ENCODE data around the gene GPR42.
"Not testable (repeated sequence)": the region's sequence is repeated elsewhere in the genome, so short reads cannot be mapped to it uniquely, and the experiment has no call there.

The GPR42 gene

GRCh38 chr19:35396240-35396885 is 25.5 kb downstream of the GPR42 start:
- DNase-seq (ENCODE audit: low spot score) = no peak

- DNase-seq (ENCODE audit: low spot score) = no peak
Measured at GRCh38 chr19:35397064-35397463, 26.2 kb downstream of the GPR42 start.

DNA sequence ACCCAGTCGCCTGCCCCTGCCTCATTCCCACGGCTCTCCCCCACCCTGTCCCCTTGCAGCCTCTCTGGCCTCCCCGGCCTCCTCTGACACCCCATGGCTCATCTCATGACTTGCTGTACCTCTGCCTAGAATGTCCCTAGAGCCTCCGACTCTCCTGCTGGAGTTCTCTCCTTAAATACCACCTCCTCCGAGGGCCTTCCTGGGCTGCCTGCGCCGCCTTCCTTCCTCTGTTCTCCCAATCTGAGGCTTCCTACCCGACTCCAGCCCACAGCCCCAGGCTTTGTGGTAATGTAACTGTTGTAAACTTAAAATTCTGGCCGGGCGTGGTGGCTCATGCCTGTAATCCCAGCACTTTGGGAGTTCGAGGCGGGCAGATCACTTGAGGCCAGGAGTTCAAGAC is 27.7 kb downstream of the GPR42 start:
- no peak for DNase-seq (ENCODE audit: low spot score)

- no peak for DNase-seq (ENCODE audit: low spot score)
Measured at GRCh38 chr19:35399231-35399630, 28.4 kb downstream of the GPR42 start.

- no peak for DNase-seq (ENCODE audit: low spot score)
Measured at GRCh38 chr19:35399948-35400772, 29.3 kb downstream of the GPR42 start.

- no peak for DNase-seq (ENCODE audit: low spot score)
Measured at GRCh38 chr19:35400773-35401100, 29.9 kb downstream of the GPR42 start.

DNA sequence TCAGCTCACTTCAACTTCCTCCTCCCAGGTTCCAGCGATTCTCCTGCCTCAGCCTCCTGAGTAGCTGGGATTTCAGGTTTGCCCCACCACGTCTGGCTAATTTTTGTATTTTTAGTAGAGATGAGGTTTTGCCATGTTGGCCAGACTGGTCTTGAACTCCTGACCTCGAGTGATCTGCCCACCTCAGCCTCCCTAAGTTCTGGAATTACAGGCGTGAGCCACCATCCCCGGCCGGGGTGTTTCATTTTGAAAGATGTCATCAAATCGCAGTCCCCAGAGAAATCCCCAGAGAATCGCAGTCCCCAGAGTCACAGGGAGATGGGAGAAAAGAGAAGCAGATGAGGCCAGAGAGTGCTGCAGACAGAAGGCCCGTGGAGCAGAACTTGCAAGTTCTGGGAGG is 30.5 kb downstream of the GPR42 start:
- DNase-seq (ENCODE audit: low spot score) = not testable (repeated sequence)

GRCh38 chr19:35403116-35403760 is 32.4 kb downstream of the GPR42 start:
- peak; percentile 39 for DNase-seq (ENCODE audit: low spot score)

- DNase-seq (ENCODE audit: low spot score) = peak; percentile 62
Measured at GRCh38 chr19:35404879-35405622, 34.2 kb downstream of the GPR42 start.

GRCh38 chr19:35407619-35408018 is 36.8 kb downstream of the GPR42 start:
- DNase-seq (ENCODE audit: low spot score) = no peak

- DNase-seq (ENCODE audit: low spot score) = no peak
Measured at GRCh38 chr19:35408284-35409171, 37.7 kb downstream of the GPR42 start.

DNA sequence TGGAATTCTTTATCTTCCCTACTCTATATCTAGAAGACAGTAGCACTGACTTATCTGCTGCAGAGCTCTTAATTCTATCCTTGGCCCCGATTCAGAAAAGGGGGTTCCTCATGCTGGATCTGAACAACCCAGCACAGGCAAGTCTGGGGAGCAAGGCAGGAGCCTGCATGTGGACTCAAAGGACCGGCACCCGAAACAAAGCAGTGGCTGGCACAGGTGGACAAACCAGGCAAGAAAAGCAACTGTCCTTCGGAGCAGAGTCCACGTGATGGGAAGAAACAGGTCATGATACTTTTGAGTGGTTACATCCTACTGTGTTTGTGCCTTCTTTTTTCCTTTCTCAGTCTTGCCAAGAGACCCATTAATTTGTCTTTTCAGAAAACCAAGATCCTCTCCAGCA is 38.3 kb downstream of the GPR42 start:
- no peak for DNase-seq (ENCODE audit: low spot score)

DNA sequence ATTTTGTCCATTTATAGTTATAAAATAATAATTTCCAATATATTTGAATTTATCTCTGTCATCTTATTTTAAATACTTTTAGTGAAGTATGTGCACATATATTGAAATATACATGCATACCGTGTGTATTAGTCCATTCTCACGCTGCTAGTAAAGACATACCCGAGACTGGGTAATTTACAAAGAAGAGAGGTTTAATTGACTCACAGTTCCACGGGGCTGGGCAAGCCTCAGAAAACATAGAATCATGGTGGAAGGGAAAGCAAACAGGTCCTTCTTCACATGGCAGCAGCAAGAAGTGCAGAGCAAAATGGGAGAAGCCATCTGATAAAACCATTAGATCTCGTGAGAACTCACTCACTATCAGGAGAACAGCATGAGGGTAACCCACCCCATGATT is 39.6 kb downstream of the GPR42 start:
- DNase-seq (ENCODE audit: low spot score) = no peak

DNA sequence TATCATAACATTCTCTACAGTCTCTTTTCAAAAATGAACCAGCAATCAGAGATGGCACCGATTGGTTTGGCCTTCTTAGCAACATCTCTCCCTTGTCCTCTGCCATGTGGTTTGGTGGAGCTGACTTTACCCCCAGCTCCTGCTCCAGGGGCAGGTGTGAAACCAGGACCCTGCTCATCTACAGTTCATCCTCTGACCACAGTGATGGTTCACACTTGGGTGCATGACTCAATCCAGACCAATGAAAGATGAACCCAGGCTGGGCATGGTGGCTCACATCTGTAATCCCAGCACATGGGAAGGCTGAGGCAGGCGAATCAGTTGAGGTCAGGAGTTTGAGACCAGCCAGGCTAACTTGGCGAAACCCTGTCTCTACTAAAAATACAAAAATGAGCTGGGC is 43.6 kb downstream of the GPR42 start:
- peak; percentile 8 for DNase-seq (ENCODE audit: low spot score)

- no peak for DNase-seq (ENCODE audit: low spot score)
Measured at GRCh38 chr19:35416331-35416730, 45.5 kb downstream of the GPR42 start.

GRCh38 chr19:35417278-35417677 is 46.4 kb downstream of the GPR42 start:
- DNase-seq (ENCODE audit: low spot score) = no peak

GRCh38 chr19:35417713-35418534 is 47.1 kb downstream of the GPR42 start:
- DNase-seq (ENCODE audit: low spot score) = no peak

GRCh38 chr19:35419046-35419445 is 48.2 kb downstream of the GPR42 start:
- no peak for DNase-seq (ENCODE audit: low spot score)

DNA sequence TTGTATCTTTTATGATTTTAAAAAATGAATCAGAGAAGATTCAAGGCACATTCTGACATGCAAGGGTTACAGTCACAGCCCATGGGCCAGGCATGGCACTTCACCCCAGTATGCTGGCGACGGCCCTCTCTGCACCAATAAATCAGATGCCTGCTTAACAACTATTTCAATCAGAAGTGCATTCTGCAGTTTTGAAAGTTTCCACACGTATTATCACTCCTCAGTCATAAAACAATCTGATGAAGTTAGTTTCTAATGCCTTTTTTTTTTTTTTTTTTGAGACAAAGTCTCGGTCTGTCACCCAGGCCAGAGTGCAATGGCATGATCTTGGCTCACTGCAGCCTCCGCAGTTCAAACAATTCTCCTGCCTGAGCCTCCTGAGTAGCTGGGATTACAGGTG is 48.9 kb downstream of the GPR42 start:
- no peak for DNase-seq (ENCODE audit: low spot score)

DNA sequence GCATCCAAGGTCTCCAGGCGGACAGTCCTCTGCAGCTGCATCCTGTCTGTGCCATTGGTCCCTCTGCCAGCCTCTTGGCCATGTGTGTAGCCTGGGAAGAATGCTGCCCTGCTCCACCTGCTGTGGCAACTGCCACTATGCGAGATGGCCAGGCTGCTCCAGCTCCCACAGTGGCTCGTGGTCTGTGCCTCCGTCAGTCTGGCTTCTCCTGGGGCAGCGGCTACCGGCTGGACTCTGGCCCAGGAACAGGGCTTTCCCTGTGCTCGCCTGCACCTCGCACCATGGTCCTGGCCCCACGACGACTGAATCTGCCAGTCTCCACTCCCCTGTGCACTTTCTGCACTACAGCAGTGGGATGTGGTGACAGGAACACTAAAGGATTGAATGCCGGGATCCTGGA is 50.5 kb downstream of the GPR42 start:
- DNase-seq (ENCODE audit: low spot score) = no peak

Data from activated CD4-positive, alpha-beta T cell treated with anti-CD3 and anti-CD28 coated beads, Interleukin-2, Interleukin-4, amounts not matched to agents 100 ng/mL and 50 ng/mL, durations not matched to agents 16 hours and 8 hours (primary cell).